T-helper 2 cell treated with Interferon-gamma antibody and Interleukin-4, amounts not matched to agents 5 μg/mL and 100 μg/mL, for 36 hours (primary cell): ENCODE data around the gene MAGI3.
"Not testable (repeated sequence)": the region's sequence is repeated elsewhere in the genome, so short reads cannot be mapped to it uniquely, and the experiment has no call there.

Experiments
- DNase-seq: peaks from one replicate; pipeline ENCODE4 v3.0.0; 2021; ENCODE audit warnings: low spot score
- H3K27ac Mint-ChIP-seq: one replicate; pipeline ENCODE4 v1.8.0; 2021; ENCODE audit warnings: mild to moderate bottlenecking, mixed read lengths
- H3K27me3 Mint-ChIP-seq: one replicate; pipeline ENCODE4 v1.8.0; 2021; ENCODE audit warnings: low read depth, mixed read lengths
- H3K36me3 Mint-ChIP-seq: one replicate; pipeline ENCODE4 v1.8.0; 2021; ENCODE audit warnings: low read depth, mixed read lengths
- H3K4me1 Mint-ChIP-seq: one replicate; pipeline ENCODE4 v1.8.0; 2021; ENCODE audit warnings: low read depth, mixed read lengths
- H3K4me3 Mint-ChIP-seq: one replicate; pipeline ENCODE4 v1.8.0; 2022; ENCODE audit warnings: mild to moderate bottlenecking, moderate library complexity, mixed read lengths
- H3K9me3 Mint-ChIP-seq: one replicate; pipeline ENCODE4 v1.8.0; 2021; ENCODE audit warnings: mixed read lengths

MAGI3 gene

GRCh38 chr1:113683384-113684152, 293.3 kb downstream of the MAGI3 start:
- H3K27me3 Mint-ChIP-seq, result no peaks in the 10 kb centered on the region
- H3K4me1 Mint-ChIP-seq, result peaks cover 11% of the 10 kb centered on the region
- no peak overlapping the region for H3K4me3 Mint-ChIP-seq
- no peak for DNase-seq
- peaks cover 5% of the 10 kb centered on the region for H3K36me3 Mint-ChIP-seq
- H3K27ac Mint-ChIP-seq, result no peak overlapping the region
- no peaks in the 10 kb centered on the region for H3K9me3 Mint-ChIP-seq

- DNase-seq, result no peak
- no peak overlapping the region for H3K27ac Mint-ChIP-seq
- peaks cover 5% of the 10 kb centered on the region for H3K36me3 Mint-ChIP-seq
- H3K4me3 Mint-ChIP-seq, result no peak overlapping the region
- no peaks in the 10 kb centered on the region for H3K9me3 Mint-ChIP-seq
- peaks cover 11% of the 10 kb centered on the region for H3K4me1 Mint-ChIP-seq
- no peaks in the 10 kb centered on the region for H3K27me3 Mint-ChIP-seq
Observed at GRCh38 chr1:113684153-113684541, 293.8 kb downstream of the MAGI3 start.

GRCh38 chr1:113686891-113687618, 296.7 kb downstream of the MAGI3 start:
- no peak overlapping the region for H3K27ac Mint-ChIP-seq
- no peaks in the 10 kb centered on the region for H3K9me3 Mint-ChIP-seq
- H3K27me3 Mint-ChIP-seq, result no peaks in the 10 kb centered on the region
- H3K4me1 Mint-ChIP-seq, result peaks cover 7% of the 10 kb centered on the region
- DNase-seq, result no peak
- H3K4me3 Mint-ChIP-seq, result no peak overlapping the region
- H3K36me3 Mint-ChIP-seq, result peaks cover 18% of the 10 kb centered on the region

- Mint-ChIP-seq H3K36me3 (peaks cover 35% of the 10 kb centered on the region), H3K9me3 (peaks cover 33% of the 10 kb centered on the region), H3K4me3 (no peak overlapping the region), H3K4me1 (no peaks in the 10 kb centered on the region), H3K27me3 (no peaks in the 10 kb centered on the region), H3K27ac (no peak overlapping the region)
- no peak for DNase-seq
Observed at GRCh38 chr1:113691184-113691583, 300.9 kb downstream of the MAGI3 start.

GRCh38 chr1:113692342-113692741, 302.0 kb downstream of the MAGI3 start:
- H3K36me3 Mint-ChIP-seq, result peaks cover 42% of the 10 kb centered on the region
- DNase-seq, result no peak
- H3K9me3 Mint-ChIP-seq, result peaks cover 33% of the 10 kb centered on the region
- H3K4me1 Mint-ChIP-seq, result no peaks in the 10 kb centered on the region
- no peak overlapping the region for H3K27ac Mint-ChIP-seq
- no peaks in the 10 kb centered on the region for H3K27me3 Mint-ChIP-seq
- no peak overlapping the region for H3K4me3 Mint-ChIP-seq

GRCh38 chr1:113692824-113693431, 302.6 kb downstream of the MAGI3 start:
- H3K4me1 Mint-ChIP-seq, result no peaks in the 10 kb centered on the region
- no peak for DNase-seq
- peaks cover 47% of the 10 kb centered on the region for H3K36me3 Mint-ChIP-seq
- H3K9me3 Mint-ChIP-seq, result peaks cover 33% of the 10 kb centered on the region
- H3K4me3 Mint-ChIP-seq, result no peak overlapping the region
- H3K27ac Mint-ChIP-seq, result no peak overlapping the region
- no peaks in the 10 kb centered on the region for H3K27me3 Mint-ChIP-seq

- Mint-ChIP-seq H3K4me1 (no peaks in the 10 kb centered on the region), H3K27me3 (no peaks in the 10 kb centered on the region), H3K36me3 (peaks cover 49% of the 10 kb centered on the region), H3K27ac (no peak overlapping the region), H3K4me3 (no peak overlapping the region), H3K9me3 (peaks cover 33% of the 10 kb centered on the region)
- no peak for DNase-seq
Observed at GRCh38 chr1:113694910-113695309, 304.6 kb downstream of the MAGI3 start.

GRCh38 chr1:113701429-113701828, 311.1 kb downstream of the MAGI3 start:
- no peaks in the 10 kb centered on the region for H3K9me3 Mint-ChIP-seq
- peaks cover 2% of the 10 kb centered on the region for H3K4me1 Mint-ChIP-seq
- H3K36me3 Mint-ChIP-seq, result peaks cover 27% of the 10 kb centered on the region
- H3K27ac Mint-ChIP-seq, result no peak overlapping the region
- H3K4me3 Mint-ChIP-seq, result no peak overlapping the region
- DNase-seq, result no peak
- H3K27me3 Mint-ChIP-seq, result no peaks in the 10 kb centered on the region

- Mint-ChIP-seq H3K4me1 (peaks cover 9% of the 10 kb centered on the region), H3K27me3 (no peaks in the 10 kb centered on the region), H3K9me3 (peaks cover 21% of the 10 kb centered on the region), H3K4me3 (no peak overlapping the region), H3K27ac (peak overlapping the region; percentile 17), H3K36me3 (peaks cover 52% of the 10 kb centered on the region)
- DNase-seq, result no peak
Observed at GRCh38 chr1:113714606-113715269, 324.4 kb downstream of the MAGI3 start.

- not testable (repeated sequence) for H3K27ac Mint-ChIP-seq, H3K4me3 Mint-ChIP-seq, H3K4me1 Mint-ChIP-seq, DNase-seq, H3K27me3 Mint-ChIP-seq
- H3K36me3 Mint-ChIP-seq, result peaks cover 63% of the 10 kb centered on the region
- peaks cover 35% of the 10 kb centered on the region for H3K9me3 Mint-ChIP-seq
Observed at GRCh38 chr1:113717506-113717905, 327.2 kb downstream of the MAGI3 start.

DNA sequence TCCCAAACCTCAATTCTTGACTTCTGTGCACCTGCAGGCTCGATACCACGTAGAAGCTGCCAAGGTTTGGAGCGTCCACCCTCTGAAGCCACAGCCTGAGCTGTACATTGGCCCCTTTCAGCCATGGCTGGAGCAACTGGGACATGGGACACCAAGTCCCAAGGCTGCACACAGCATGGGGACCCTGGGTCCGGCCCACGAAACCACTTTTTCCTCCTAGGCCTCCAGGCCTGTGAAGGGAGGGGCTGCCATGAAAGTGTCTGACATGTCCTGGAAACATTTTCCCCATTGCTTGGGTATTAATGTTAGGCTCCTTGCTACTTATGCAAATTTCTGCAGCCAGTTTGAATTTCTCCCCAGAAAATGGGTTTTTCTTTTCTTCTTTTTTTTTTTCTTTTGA, 328.3 kb downstream of the MAGI3 start:
- not testable (repeated sequence) for H3K27ac Mint-ChIP-seq, DNase-seq, H3K4me1 Mint-ChIP-seq, H3K4me3 Mint-ChIP-seq, H3K27me3 Mint-ChIP-seq
- H3K36me3 Mint-ChIP-seq, result peaks cover 69% of the 10 kb centered on the region
- H3K9me3 Mint-ChIP-seq, result peaks cover 35% of the 10 kb centered on the region

DNA sequence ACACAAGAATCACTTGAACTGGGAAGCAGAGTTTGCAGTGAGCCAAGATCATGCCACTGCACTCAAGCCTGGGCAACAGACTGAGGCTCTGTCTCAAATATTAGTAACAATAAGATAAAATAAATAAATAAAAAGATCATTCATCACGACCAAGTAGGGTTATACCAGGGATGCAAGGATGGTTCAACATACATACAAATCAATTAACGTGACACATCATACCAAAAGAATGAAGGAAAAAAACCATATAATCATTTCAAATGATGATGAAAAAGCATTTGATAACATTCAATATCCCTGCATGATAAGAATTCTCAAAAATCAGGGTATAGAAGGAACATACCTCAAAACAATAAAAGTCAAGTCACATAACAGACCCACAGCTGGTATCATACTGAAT, 330.7 kb downstream of the MAGI3 start:
- no peaks in the 10 kb centered on the region for H3K27me3 Mint-ChIP-seq
- H3K4me1 Mint-ChIP-seq, result peaks cover 3% of the 10 kb centered on the region
- H3K36me3 Mint-ChIP-seq, result peaks cover 74% of the 10 kb centered on the region
- no peak overlapping the region for H3K27ac Mint-ChIP-seq
- no peak overlapping the region for H3K4me3 Mint-ChIP-seq
- peaks cover 35% of the 10 kb centered on the region for H3K9me3 Mint-ChIP-seq
- no peak for DNase-seq

DNA sequence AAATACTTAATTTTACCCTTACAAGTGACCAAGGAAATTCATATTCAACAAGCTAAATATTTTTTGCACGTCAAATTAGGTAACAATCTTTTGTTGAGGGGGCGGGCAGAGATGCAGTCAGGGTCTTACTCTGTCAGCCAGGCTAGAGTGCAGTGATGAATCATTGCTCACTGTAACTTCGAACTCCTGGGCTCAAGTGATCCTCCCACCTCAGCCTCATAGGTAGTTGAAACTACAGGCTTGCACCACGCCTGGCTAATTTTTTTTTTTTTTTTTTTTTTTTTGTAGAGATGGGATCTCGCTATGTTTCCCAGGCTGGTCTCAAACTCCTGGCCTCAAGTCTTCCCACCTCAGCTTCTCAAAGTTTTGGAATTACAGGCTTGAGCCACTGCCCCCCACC, 342.5 kb downstream of the MAGI3 start:
- peaks cover 42% of the 10 kb centered on the region for H3K36me3 Mint-ChIP-seq
- H3K27ac Mint-ChIP-seq, result no peak overlapping the region
- no peaks in the 10 kb centered on the region for H3K9me3 Mint-ChIP-seq
- H3K27me3 Mint-ChIP-seq, result no peaks in the 10 kb centered on the region
- H3K4me3 Mint-ChIP-seq, result no peak overlapping the region
- H3K4me1 Mint-ChIP-seq, result peaks cover 18% of the 10 kb centered on the region
- DNase-seq, result no peak
